Stimulated activated CD4-positive, alpha-beta T cell treated with anti-CD3 and anti-CD28 coated beads, Interleukin-2, amount 100 ng/mL, for 4 hours (primary cell): ENCODE results near the gene CDA.
"Not testable (repeated sequence)": the region's sequence is repeated elsewhere in the genome, so short reads cannot be mapped to it uniquely, and the experiment has no call there.

Experiments
- DNase-seq: peaks from one replicate; pipeline ENCODE4 v3.0.0-alpha.2; 2020; ENCODE audit warnings: low read depth

CDA gene

DNA sequence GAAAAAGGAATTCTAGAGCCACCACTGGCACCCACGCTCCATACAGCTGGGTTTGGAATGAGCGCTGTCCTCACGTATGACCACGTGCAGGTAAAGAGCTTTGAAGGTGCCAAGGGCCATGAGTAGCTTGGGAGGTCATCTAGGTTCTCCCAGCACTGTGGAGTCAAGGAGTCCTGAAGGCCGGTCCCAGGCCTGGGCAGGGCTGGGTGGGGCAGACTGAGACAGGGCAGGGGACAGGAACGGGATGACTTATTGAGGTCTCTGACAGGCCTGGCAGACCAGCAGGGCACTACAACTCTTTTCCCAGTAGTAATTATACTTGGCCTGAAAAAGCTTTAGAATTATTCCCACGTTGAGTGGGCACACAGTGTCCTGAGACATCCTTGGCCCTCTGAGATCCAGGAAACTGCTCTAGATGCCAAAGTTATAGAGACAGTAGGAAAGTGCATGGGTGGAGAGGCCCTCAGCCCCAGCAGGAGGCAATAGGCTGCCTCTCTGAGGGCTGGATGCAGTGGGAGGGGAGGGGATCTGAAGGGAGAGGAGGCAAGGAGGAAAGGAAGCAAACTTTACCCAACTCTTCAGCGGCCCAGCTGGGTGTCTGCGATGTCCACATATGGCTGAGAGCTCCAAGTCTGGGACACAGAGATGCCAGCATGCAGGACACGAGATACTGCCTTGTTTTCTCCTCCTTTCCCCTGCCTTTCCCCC lies 1.8 kb upstream of the CDA start:
- no peak for DNase-seq

DNA sequence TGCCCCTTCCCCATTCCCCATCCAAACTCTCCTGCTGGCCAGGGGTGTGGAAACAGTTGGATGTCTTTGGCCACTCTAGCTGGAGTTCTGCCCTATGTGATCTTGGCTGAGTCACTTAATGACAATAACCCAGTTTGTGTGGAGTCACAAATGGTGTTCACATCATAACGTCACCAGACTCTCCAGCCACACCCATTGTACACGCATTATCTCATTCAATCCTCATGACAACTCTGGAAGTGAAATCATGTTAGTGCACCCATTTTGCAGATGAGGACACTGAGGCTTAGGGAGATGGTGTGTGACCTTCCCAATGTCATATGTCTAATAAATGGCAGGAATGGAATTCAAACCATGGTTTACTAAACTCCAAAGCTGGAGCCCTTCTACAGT lies 1.2 kb upstream of the CDA start:
- DNase-seq, result no peak

DNA sequence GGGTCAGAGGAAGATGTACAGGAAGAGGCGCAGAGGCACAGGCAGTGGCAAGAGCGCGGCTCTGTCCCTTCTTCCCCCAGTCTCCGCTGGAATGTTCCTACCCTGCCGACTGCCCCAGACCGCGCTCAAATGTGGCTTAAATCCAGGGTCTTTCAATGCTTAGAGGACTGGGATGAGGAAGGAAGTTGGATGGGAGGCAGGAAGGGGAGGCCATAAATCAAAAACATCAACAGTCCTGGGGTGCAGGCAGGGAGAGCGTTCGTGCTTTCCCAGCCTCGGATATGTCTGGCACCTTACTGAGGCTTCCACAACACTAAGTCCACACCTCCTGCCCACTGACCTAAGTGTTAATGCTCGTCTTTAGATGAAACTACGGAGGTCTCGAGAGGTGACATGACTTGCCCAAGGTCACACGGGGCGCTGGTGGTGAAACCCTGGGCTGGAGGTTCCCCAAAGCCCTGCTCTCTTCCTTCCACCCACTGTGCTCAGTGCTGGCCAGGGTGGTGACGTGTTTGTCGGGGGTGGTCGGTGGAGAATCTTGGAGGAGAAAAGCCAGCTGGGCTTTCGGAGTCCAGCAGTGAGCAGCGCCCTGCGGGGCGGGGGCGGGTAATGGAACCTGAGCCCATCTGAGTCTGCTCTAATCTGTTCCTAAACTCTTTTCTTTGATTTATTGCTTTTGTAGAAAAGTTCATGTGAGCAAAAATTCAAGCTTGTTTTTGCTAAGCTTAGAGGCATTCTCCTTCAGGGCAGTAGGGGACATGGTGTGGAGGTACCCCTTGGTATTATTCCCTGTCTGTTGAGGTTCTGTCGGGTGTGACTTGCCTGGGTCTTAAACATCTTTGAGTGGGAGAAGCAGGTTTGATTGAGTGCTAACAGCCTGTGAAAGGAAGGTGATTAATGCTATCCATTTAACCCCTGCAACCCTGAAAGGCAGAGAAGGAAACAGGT lies 708 bp downstream of the CDA start:
- DNase-seq, result no peak

DNA sequence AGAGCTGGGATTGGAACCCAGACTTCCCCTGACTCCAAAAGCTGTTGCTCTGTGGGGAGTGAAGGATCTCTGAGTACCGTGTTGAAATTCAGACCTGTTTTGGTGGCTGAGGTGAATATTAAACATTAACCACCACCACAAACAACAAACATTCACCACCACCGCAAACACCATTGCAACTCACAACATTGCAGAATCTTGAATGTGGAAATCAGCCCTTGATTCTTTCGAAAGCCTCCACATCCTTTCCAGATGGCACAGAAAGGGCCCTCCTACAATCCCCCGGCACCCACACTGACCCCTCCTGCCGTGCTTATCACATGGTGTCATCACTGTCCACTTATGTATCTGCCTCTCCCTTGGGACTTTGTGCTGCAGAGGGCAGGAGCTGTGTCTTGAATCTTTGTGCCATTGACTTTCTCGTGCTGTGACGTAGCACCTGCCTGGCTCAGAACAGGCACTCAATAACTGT lies 1.4 kb downstream of the CDA start:
- DNase-seq, result no peak

DNA sequence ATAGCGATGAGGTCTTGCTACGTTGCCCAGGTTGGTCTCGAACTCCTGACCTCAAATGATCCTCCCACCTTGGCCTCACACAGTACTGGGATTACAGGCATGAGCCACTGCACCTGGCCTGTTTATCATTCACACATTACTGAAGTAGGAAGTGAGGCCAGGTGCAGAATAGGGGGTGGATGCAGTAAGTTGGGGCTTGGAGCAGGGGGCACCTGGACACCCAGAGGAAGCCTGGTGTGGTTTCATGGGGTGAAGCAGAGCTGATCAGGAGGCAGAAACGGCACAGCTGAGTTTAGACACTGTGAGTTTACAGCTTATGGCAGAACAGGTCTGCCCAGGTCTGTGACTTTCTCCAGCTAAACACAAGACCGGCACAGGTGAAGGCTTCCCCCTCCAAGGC lies 4.9 kb downstream of the CDA start:
- DNase-seq, result no peak

DNA sequence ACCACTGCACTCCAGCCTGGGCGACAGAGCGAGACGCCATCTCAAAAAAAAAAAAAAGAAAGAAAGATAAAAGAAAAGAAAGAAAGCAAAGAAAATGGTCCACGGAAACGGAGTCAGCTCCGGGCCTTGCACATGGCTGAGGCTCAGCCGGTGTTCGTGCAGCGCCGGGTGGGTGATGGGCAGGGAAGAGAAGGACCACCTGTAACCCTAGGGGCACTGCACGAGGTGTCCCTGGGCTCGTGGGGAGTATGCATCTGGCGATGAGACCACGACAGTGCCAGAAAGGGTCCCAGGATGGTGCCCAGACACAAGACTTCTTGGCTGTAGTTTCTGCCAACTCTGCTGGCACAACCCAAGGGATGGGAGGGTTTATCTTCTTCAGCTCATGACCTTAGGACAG lies 5.8 kb downstream of the CDA start:
- no peak for DNase-seq

DNA sequence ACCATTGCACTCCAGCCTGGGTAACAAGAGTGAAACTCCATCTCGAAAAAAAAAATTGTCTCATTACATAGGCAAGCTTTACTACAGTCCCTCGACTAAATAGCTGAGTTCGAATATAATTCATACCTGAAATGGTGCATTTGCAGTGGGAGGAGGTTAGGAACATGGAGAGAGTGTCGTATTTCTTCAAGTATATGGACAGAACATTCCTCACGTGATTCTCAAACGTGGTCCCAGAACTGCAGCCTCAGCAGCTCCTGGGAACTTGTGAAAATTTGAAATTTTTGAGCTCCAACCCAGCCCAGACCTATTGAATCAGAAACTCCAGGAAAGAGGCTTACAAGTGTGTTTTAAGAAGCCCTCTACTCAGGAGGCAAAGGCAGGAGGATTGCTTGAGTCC lies 7.2 kb downstream of the CDA start:
- DNase-seq, result no peak

DNA sequence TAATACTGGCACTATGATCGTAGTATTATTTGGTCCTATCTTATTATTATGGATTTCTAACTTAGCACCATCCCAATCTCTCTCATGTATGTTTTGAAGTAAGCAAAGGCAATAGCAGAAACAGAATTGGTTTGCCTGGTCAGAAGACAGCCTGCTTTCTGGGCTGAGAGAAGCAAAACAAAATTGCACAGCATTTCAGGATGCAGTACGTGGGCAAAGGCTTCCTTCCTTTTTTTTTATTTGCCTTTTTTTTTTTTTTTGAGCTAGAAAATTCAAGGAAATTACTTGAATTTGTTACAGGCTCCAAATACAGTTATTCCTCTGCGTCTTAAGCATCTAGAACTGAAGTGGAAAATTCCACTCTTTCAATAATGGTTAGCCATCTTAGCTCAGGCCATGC lies 8.8 kb downstream of the CDA start:
- DNase-seq, result no peak

DNA sequence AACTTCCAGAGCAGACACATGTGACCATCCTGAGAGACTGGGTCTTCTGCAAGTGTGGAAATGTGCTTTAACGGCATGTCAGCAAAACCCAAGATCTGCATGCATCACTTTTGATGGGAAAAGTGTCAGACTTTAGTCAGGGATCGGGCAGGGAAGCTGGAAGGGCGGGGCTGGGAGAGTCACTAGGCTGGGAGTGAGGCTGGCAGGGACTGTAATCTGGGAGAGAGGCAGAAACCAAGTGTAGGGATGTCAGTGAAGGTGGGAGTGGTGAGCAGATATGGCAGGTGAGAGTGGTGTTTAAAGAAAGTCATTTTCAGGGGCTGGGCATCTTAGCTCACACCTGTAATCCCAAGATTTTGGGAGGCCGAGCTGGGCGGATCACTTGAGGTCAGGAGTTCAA lies 11.3 kb downstream of the CDA start:
- no peak for DNase-seq

DNA sequence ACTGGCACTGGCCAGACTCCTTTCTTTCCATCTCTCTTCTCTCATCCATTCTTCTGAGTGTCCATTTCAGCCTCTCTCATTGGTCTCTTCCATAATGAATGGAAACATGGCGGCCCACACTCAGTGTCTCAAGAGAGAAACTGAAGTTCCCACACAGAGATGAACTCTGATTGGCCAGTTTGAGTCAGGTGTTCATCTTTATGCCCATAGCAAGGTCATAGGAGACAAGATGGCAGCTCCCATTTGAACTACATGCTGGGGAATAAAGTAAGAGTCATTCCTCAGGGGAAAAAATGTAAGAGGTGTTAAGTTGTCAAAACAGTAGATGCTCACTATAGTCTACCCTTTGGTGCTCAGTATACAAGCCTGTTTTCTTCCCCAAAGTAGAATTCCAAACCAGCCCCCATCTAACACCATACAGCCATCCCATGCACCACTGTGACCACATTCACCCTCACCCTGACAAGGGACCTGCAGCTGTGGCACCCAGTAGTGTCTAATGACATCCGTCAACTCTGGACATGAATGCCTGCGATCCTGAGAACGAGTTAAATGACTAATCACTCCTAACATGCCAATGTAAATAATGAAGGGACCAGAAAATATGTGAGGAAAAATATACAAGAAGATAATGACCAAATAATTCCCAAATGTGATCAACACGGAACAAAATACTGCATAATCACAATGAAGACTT lies 12.4 kb downstream of the CDA start:
- no peak for DNase-seq

DNA sequence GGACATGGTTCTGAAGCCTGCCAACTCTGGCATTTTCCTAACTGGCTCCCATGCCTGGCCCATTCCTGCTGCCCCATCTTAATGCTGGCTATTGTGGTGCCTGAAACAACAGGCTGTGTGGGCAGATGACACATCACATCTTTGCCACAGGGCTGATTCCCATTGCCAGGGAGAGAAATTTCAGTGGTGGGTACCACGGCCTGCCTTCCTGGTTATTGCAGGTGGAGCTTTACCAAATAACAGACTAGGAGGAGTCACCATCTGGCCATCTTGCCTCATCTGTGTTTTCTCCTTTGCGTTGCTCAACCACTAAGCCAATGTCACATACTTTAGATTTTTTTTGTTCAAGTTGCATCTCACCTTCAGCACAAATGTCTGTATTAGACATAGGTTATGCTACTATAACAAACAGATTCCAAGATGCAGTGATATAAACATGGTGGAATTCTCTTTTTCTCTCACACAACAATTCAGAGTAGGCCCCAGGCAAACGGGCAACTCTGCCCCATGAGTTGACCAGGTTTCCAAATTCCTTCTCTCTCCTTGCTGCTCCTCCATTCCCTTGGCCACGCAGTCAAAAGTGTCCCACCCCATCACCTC lies 14.1 kb downstream of the CDA start:
- DNase-seq, result no peak

DNA sequence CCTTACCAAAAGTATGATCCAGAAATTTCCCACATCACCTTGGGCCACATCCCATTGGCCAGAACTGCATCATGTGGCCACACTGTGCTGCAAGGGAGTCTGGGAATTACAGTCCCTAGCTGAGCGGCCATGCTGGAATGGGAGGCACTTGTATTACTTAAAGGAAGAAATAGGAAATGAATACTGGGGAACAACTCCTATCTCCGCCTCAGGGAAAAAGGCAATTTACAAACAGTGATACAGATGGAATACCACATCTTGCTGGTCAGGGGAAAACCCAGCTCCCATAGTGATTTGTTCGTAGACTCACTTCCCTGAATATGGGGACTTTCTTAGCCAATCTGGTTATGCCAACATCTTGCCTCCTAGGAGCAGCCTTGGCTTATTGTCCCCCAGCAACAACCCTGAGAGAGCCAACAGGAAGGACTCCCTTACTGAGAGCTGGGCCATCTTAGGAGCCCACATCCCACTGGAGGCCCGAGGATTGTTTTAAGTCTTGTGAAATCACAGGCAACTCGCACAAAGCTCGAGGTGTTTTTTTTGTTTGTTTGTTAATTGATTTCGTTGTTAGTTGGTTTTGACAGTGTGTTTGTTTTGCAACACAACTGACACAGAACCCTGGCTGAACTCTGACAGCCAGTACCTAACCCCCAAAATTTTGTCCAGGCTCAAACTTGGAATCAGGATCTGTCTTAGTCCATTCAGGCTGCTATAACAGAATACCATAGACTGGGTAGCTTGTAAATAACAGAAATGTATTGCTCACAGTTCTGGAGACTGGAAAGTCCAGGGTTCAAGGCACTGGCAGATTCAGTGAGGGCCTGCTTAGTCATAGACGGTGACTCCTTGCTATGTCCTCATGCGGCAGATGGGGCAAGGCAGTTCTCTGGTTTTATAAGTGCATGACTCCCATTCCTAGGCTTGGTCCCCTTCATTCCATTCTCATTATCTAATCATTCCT lies 14.9 kb downstream of the CDA start:
- no peak for DNase-seq

DNA sequence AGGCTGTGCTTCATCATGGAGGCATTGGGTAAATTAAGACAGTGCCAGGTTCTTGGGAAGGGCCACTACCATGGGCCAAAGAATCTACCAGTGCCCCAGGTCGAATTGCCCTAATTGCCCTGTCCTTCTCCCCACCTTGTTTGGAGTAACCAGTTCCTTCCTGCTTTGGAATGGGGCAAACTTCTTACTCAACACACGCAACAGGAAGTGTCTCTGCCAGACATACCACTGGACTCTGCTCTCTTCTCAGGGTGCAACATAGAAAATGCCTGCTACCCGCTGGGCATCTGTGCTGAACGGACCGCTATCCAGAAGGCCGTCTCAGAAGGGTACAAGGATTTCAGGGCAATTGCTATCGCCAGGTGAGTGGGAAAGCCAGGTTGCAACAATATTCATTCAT lies 15.8 kb downstream of the CDA start:
- DNase-seq, result no peak

DNA sequence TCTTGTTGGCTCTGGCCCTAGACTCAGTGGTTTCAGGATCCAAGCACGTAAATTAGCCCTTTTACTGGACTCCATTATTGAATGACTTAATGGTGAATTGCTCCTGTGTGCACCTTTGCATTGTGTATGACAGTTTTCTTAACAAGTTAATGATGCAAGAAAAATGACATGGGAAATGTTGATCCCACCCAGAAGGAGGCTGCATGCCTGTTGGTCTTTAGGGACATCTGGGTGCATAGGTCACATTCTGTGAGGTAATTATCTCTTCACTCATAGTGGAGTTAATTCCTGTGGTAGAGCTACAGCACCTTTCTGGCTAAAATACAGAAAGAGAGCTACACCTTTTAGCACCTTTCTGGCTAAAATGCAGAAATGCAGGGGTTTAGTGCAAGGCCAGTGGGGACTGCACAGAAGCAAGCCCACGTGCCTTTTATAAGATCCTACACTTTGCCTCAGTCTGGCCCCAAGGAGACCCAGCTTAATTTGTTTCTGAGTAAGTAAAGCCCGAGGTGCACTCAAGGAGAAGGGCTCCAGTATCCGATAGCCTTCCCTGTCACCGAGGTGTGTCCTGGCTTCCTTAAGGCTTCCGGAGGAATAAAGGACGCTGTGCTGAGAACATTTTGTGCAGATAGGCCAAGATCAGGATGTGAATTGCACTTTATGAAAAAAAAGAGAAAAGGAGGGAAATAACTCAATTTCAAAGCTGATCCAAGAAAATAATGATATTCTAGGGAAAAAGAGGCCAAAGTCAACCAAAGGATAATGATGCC lies 18.1 kb downstream of the CDA start:
- DNase-seq, result not testable (repeated sequence)

DNA sequence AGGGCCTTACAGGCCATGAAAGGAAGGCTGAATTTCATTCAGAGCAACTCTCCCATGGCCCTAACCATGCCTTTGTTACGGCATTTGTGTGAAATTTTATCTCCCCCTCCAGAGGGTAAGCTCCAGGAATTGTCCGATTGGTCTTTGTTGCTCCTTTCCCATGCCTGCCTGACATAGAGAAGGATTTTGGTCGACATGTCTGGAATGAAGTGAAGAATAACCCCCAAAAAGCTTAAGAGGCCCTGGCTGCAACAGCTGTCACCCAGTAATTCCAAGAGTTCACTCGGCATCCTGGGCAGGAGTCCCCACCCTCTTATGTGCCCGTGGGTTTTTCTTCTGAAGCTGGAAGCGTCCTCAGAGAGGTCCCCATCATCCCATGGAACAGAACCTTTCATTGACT lies 20.6 kb downstream of the CDA start:
- DNase-seq, result no peak

DNA sequence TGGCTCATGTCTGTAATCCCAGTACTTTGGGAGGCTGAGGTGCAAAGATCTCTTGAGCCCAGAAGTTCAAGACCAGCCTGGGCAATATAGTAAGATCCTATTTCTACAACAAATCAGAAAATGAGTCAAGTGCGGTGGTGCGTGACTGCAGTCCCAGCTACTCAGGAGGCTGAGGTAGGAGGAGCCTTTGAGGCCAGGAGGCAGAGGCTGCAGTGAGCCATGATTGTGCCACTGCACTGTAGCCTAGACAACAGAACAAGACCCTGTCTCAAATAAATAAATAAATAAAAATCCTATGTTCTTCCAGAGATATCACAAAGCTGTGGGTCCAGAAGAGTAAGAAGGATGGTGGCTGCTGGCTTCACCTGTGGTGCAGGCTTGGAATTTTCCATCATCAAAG lies 22.1 kb downstream of the CDA start:
- no peak for DNase-seq

DNA sequence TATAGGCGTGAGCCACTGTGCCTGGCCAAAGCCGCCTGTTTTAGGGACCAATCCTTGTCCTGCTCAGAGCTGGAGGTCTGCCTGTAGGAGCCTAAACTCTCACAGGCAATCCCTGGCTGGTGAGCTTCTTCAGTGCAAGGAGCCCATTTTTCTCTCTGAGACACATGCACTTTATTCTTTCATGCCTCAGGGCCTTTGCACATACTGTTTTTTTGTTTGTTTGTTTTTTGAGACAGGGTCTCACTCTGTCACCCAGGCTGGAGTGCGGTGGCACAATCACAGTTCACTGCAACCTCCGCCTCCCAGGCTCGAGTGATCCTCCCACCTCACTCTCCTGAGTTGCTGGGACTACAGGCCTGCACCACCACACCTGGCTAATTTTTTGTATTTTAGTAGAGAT lies 22.8 kb downstream of the CDA start:
- DNase-seq, result no peak

DNA sequence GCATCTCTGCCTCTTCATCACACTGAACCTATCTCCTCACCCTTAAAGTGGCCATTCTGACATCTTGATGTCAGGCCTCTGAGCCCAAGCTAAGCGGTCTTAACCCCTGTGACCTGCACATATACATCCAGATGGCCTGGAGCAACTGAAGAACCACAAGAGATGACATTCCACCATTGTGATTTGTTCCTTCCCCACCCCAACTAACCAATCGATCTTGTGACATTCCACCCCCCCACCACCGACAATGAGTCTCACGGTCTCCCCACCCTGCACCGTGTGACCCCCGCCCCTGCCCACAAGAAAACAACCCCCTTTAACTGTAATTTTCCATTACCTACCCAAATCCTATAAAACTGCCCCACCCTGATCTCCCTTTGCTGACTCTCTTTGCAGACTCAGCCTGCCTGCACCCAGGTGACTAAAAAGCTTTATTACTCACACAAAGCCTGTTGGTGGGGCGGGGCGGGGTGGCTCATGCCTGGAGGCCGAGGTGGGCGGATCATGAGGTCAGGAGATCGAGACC lies 23.4 kb downstream of the CDA start:
- no peak for DNase-seq

DNA sequence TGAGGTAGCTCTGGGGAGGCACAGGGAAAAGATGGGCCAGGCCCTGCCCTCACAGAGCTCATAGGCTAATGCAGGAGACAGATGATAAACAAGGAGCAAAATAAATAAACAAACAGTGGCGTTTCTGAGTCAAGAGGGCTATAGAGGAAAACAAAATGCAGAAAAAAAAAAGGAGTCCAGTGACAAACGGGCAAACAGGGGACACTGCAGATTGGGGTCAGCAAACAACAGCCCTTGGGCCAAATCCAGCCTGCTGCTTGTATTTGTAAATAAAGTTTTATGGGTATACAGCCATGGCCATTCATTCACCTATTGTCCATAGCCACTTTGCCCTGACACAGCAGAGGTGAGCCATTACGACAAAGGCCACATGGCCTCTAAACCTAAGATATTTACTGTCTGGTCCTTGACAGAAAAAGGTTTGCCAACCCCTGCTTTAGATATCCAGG lies 25.3 kb downstream of the CDA start:
- DNase-seq, result no peak
